Activated CD8-positive, alpha-beta T cell treated with anti-CD3 and anti-CD28 coated beads for 36 hours (primary cell): Measurements from ENCODE around the gene USP40. TPM values are rescaled to one million over a fixed set of nuclear protein-coding genes. Genes with fewer than 3 reads are reported as not detected.

Source experiments
- ATAC-seq: fragments of 200-7000 bp; cut with Tn5 transposase; one replicate; pipeline ENCODE4 v1.10.0; 2021; ENCODE audit warnings: mild to moderate bottlenecking, moderate library complexity
- CTCF ChIA-PET: fragments of 350-600 bp; sonication (Branson Sonifier 250); formaldehyde crosslinking; loops from one replicate; lab custom pipeline; 2021; ENCODE audit warnings: antibody characterized with exemption; lab: Charles Lee
- POLR2A ChIA-PET: fragments of 350-600 bp; sonication (Branson Sonifier 250); formaldehyde crosslinking; loops from one replicate; lab custom pipeline; 2021; ENCODE audit warnings: antibody characterized with exemption; lab: Charles Lee
- DNase-seq: peaks from one replicate; pipeline ENCODE4 v3.0.0-alpha.2; 2020
- H3K27ac Mint-ChIP-seq: one replicate; pipeline ENCODE4 v1.8.0; 2021; ENCODE audit warnings: mild to moderate bottlenecking, mixed read lengths
- H3K27me3 Mint-ChIP-seq: one replicate; pipeline ENCODE4 v1.8.0; 2021; ENCODE audit warnings: mixed read lengths
- H3K36me3 Mint-ChIP-seq: one replicate; pipeline ENCODE4 v1.8.0; 2021; ENCODE audit warnings: low read depth, mixed read lengths
- H3K4me1 Mint-ChIP-seq: one replicate; pipeline ENCODE4 v1.8.0; 2021; ENCODE audit warnings: low read depth, mixed read lengths
- H3K4me3 Mint-ChIP-seq: one replicate; pipeline ENCODE4 v1.8.0; 2021; ENCODE audit warnings: mild to moderate bottlenecking, moderate library complexity, mixed read lengths
- H3K9me3 Mint-ChIP-seq: one replicate; pipeline ENCODE4 v1.8.0; 2021; ENCODE audit warnings: mixed read lengths
- CTCF ChIP-seq: fragments of 200-600 bp; IDR thresholded peaks from one replicate; pipeline ENCODE4 v1.8.0; 2022; ENCODE audit warnings: antibody characterized with exemption, mild to moderate bottlenecking
- intact Hi-C: fragments of 100-400 bp; cut with micrococcal nuclease; formaldehyde crosslinking; loops from one replicate; pipeline ENCODE4 v1.10.0; 2022
- total RNA-seq, 2 experiments: library from RNA; stranded (reverse); gene quantifications; one replicate each; pipeline ENCODE4 v1.2.3, GENCODE V29; 2021

The USP40 gene
- total RNA-seq, 2 experiments from 2014 or later = 14.0 to 15.8 TPM

- ATAC-seq (no peak), DNase-seq (no peak)
- H3K27me3 Mint-ChIP-seq = no peaks in the 10 kb centered on the region
- no peak for TF ChIP-seq CTCF
- no peak overlapping the region for H3K27ac Mint-ChIP-seq
- intact Hi-C loops = no loop called here
- H3K36me3 Mint-ChIP-seq = peaks cover 40% of the 10 kb centered on the region
- no peaks in the 10 kb centered on the region for H3K9me3 Mint-ChIP-seq
- ChIA-PET CTCF (no interaction called here), POLR2A (interaction anchor here (1.3 kb wide), 1 partner anchor 17 kb away, joined by 3 read pairs; no protein-coding TSS in a partner anchor)
- no peak overlapping the region for H3K4me3 Mint-ChIP-seq
- H3K4me1 Mint-ChIP-seq = no peaks in the 10 kb centered on the region
Observed at GRCh38 chr2:233470011-233470687, 96.4 kb downstream of the USP40 start.

DNA sequence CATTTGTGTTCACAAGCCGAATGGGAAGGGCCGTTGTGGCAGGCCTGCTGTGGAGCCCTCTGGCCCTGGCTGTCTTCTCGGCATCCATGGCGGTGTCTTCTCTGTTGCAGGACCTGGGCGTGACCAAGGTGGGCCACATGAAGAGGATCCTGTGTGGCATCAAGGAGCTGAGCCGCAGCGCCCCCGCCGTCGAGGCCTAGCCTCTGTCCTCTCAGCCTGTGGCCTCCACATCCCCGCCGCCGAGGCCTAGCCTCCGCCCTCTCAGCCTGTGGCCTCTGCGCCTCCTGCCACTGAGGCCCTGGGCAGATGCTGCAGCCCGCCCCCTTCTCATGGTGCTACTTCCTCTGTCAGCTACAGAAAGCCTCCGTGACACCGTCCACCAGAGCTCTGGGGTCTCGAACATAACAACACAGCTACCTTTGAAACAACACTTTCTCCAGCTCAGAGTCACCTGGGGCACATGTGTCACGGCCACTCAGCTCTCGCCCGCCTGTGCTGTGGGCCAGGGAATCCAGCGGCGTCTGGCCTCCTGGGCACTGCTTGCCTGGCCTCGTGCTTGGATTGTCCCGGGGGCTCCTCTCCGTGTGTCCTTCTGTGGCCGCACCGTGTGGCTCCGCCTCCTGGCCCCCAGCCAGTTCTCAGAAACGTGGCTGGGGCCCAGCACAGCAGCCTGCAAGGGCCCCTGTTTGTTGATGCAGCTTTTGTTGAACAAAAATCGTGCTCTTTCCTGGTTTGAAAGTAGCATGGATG is 97.1 kb downstream of the USP40 start:
- DNase-seq (no peak), ATAC-seq (no peak)
- TF ChIP-seq CTCF = no peak
- no peaks in the 10 kb centered on the region for H3K27me3 Mint-ChIP-seq
- ChIA-PET CTCF (no interaction called here), POLR2A (interaction anchor here (1.0 to 1.3 kb wide), 2 partner anchors 16 to 32 kb away, joined by 3 read pairs; no protein-coding TSS in a partner anchor)
- intact Hi-C loops = no loop called here
- no peak overlapping the region for H3K4me3 Mint-ChIP-seq
- H3K4me1 Mint-ChIP-seq = no peaks in the 10 kb centered on the region
- H3K9me3 Mint-ChIP-seq = no peaks in the 10 kb centered on the region
- H3K36me3 Mint-ChIP-seq = peaks cover 40% of the 10 kb centered on the region
- H3K27ac Mint-ChIP-seq = peak overlapping the region; percentile 27

DNA sequence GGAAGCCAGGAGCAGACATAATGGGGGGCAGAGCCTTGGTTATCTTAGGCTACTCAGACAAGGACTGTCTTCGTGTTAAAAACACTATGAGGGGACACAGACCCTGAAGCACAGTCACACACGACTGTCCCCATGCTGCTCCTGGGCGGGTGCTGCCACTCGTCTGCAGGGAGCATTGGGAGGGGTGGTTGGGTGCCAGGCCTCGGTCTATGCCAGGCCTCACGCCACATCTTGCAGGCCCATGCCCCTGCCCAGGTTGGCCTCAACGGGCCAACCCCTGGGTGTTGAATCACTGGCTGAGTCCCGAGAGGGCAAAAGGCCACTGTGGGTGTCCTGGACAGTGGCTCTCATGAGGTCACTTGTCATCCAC is 97.9 kb downstream of the USP40 start:
- ATAC-seq (no peak), DNase-seq (no peak)
- intact Hi-C loops = no loop called here
- no peak overlapping the region for H3K4me3 Mint-ChIP-seq
- H3K4me1 Mint-ChIP-seq = no peaks in the 10 kb centered on the region
- no peak overlapping the region for H3K27ac Mint-ChIP-seq
- no peaks in the 10 kb centered on the region for H3K9me3 Mint-ChIP-seq
- no peaks in the 10 kb centered on the region for H3K27me3 Mint-ChIP-seq
- POLR2A ChIA-PET = interaction anchor here (1.0 to 1.3 kb wide), 2 partner anchors 16 to 33 kb away, joined by 3 read pairs; no protein-coding TSS in a partner anchor
- peaks cover 46% of the 10 kb centered on the region for H3K36me3 Mint-ChIP-seq
- no peak for TF ChIP-seq CTCF
- CTCF ChIA-PET = no interaction called here

- ChIA-PET CTCF (no interaction called here), POLR2A (no interaction called here)
- H3K27ac Mint-ChIP-seq = no peak overlapping the region
- no peak for TF ChIP-seq CTCF
- H3K4me3 Mint-ChIP-seq = no peak overlapping the region
- intact Hi-C loops = no loop called here
- ATAC-seq (no peak), DNase-seq (no peak)
- H3K27me3 Mint-ChIP-seq = no peaks in the 10 kb centered on the region
- H3K36me3 Mint-ChIP-seq = peaks cover 50% of the 10 kb centered on the region
- H3K9me3 Mint-ChIP-seq = no peaks in the 10 kb centered on the region
- H3K4me1 Mint-ChIP-seq = no peaks in the 10 kb centered on the region
Observed at GRCh38 chr2:233468047-233468740, 98.4 kb downstream of the USP40 start.
